Kidney (tissue), 14 donors: ENCODE data around the gene RAB11FIP2. TPM values are rescaled to one million over a fixed set of nuclear protein-coding genes. Genes with fewer than 3 reads are reported as not detected.

Source experiments
- DNase-seq, 5 donors: peaks; one replicate each; pipeline ENCODE4 v3.0.0-alpha.2; 2013 to 2020
- FAIRE-seq: peaks from 2 replicates; lab custom pipeline; 2012; peaks lifted over from hg19 to GRCh38; lab: Jason Lieb, UNC
- H3K27ac ChIP-seq, 2 donors: one replicate each; pipeline ENCODE4 v1.7.0; 2013; ENCODE audit warnings: low read depth in 2 of 2, low read length in 2 of 2, inconsistent platforms in 1 of 2
- H3K27me3 ChIP-seq: one replicate; pipeline ENCODE4 v1.7.1; 2013; ENCODE audit warnings: low read length, inconsistent platforms; ENCODE audit not compliant: control insufficient read depth, insufficient read depth
- H3K36me3 ChIP-seq, 3 donors: one replicate each; pipeline versions ENCODE4 v1.7.0 to v1.7.1; 2013; ENCODE audit warnings: low read length in 3 of 3, control low read depth in 1 of 3, inconsistent platforms in 1 of 3; ENCODE audit not compliant: insufficient read depth in 3 of 3, control insufficient read depth in 2 of 3
- H3K4me1 ChIP-seq, 3 donors: one replicate each; pipeline versions ENCODE4 v1.7.0 to v1.7.1; 2013; ENCODE audit warnings: low read length in 3 of 3, inconsistent platforms in 1 of 3, low read depth in 1 of 3; ENCODE audit not compliant: control insufficient read depth in 2 of 3, insufficient read depth in 2 of 3
- H3K4me3 ChIP-seq, 3 donors: one replicate each; pipeline versions ENCODE4 v1.7.0 to v1.8.1; 2013; ENCODE audit warnings: low read length in 3 of 3, control low read depth in 1 of 3, inconsistent platforms in 1 of 3
- H3K9ac ChIP-seq, 3 donors: one replicate each; pipeline versions ENCODE4 v1.7.0 to v1.7.1; 2013; ENCODE audit warnings: low read length in 3 of 3, control low read depth in 1 of 3, inconsistent platforms in 1 of 3
- H3K9me3 ChIP-seq, 3 donors: one replicate each; pipeline versions ENCODE4 v1.7.0 to v1.7.1; 2013; ENCODE audit warnings: low read length in 3 of 3, control low read depth in 1 of 3, inconsistent platforms in 1 of 3; ENCODE audit not compliant: control insufficient read depth in 2 of 3, insufficient read depth in 1 of 3
- CTCF ChIP-seq: IDR thresholded peaks from 3 replicates; pipeline ENCODE4 v1.5.1; 2012; ENCODE audit warnings: mild to moderate bottlenecking, moderate library complexity, borderline replicate concordance; ENCODE audit not compliant: insufficient read depth; ENCODE audit errors: extremely low read depth
- intact Hi-C: fragments of 100-400 bp; cut with DNase I; formaldehyde crosslinking; loops from one replicate; pipeline ENCODE4 v1.11.1; 2022
- polyA plus RNA-seq: library from polyadenylated mRNA; stranded (reverse); fragments of 350-450 nt; fragmentation: Illumina TruSeq; extraction: RNeasy Lipid Tissue Mini Kit (QIAGEN cat#74804); gene quantifications from one replicate; pipeline ENCODE4 v1.2.3, GENCODE V29; 2014; ENCODE audit warnings: low read depth, low replicate concordance; ENCODE audit not compliant: insufficient read depth
- total RNA-seq: library from RNA; stranded (reverse); fragmentation: NEBNext Ultra II Directional; extraction: Animal tissue kit (Norgen Biotek cat#: 25700); gene quantifications from one replicate; pipeline ENCODE4 v1.2.1, GENCODE V29; 2021
- donor health status: control.
- donor health status: control.
- donor health status: control.
- donor health status: control.
- donor health status: control.
- donor health status: DM: yes; HTN: yes; CAD: no.
- donor health status: Normal renal cell carcinoma (clear cell type).

The RAB11FIP2 gene
- total and polyA plus RNA-seq, 2 donors from 2014 or later, result 8.2 to 50.4 TPM

GRCh38 chr10:118017071-118017740 lies 29.5 kb downstream of the RAB11FIP2 start:
- Histone ChIP-seq H3K4me3 (no peak overlapping the region), H3K27ac (no peak overlapping the region), H3K4me1 (no peaks in the 10 kb centered on the region), H3K9ac (no peak overlapping the region), H3K36me3 (peaks cover 0 to 4% (median 0%) of the 10 kb centered on the region in 3 donors), H3K9me3 (no peaks in the 10 kb centered on the region), H3K27me3 (no peaks in the 10 kb centered on the region)
- no peak for TF ChIP-seq CTCF
- DNase-seq (no peak), FAIRE-seq (no peak)
- intact Hi-C loops, result no loop called here

- Histone ChIP-seq H3K4me1 (no peaks in the 10 kb centered on the region), H3K36me3 (no peaks in the 10 kb centered on the region), H3K27ac (no peak overlapping the region), H3K9ac (no peak overlapping the region), H3K9me3 (no peaks in the 10 kb centered on the region), H3K4me3 (no peak overlapping the region), H3K27me3 (no peaks in the 10 kb centered on the region)
- no peak for DNase-seq
- intact Hi-C loops, result no loop called here
- FAIRE-seq, result no peak
- TF ChIP-seq CTCF, result no peak
These were observed 33.7 kb downstream of the RAB11FIP2 start for GRCh38 chr10:118012952-118013525.

GRCh38 chr10:118007773-118008172 lies 39.0 kb downstream of the RAB11FIP2 start:
- FAIRE-seq, result no peak
- no peak overlapping the region for H3K9ac ChIP-seq
- no peak overlapping the region for H3K27ac ChIP-seq
- no peaks in the 10 kb centered on the region for H3K9me3 ChIP-seq
- no peaks in the 10 kb centered on the region for H3K4me1 ChIP-seq
- H3K27me3 ChIP-seq, result no peaks in the 10 kb centered on the region
- DNase-seq, result no peak
- H3K36me3 ChIP-seq, result peaks cover 0 to 2% (median 0%) of the 10 kb centered on the region in 3 donors
- intact Hi-C loops, result no loop called here
- TF ChIP-seq CTCF, result no peak
- H3K4me3 ChIP-seq, result no peak overlapping the region
